GM19025 (cell line): ENCODE data around the gene DHX58.

Source experiments
- ATAC-seq: cut with Tn5 transposase; IDR thresholded peaks from one replicate; pipeline ENCODE4 v1.9.1; 2021; ENCODE audit warnings: mild to moderate bottlenecking, low read depth, moderate library complexity; ENCODE audit not compliant: unreplicated experiment

Gene DHX58

DNA sequence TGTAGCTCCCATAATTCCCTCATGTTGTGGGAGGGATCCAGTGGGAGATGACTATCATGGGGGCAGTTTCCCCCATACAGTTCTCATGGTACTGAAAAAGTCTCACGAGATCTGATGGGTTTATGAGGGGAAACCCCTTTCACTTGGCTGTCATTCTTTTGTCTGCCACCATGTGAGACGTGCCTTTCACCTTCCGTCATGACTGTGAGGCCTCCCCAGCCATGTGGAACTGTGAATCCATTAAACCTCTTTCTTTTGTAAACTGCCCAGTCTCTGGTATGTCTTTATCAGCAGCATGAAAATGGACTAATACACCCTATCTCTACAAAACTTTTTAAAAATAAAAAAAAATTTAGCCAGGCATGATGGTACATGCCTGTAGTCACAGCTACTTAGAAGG is 55.9 kb downstream of the DHX58 start:
- no peak for ATAC-seq

DNA sequence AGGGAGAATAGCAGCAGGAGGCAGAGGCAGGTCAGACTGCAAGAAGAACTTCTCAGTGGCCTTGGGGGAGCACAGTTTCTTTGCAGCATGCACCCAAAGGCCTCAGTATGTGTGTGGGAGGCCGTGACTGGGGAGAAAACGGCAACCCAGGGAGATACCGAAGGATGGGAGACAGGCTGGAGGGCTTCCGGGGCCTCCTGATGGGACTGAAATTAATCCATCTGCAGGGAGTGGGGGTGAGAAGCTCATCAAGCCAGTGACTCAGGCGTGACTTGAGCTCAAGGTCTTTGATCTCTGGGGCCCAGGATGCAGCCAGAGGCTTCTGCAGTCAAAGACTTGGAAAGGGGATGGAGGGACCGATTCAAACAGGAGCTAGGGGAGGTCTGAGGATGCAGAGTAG is 57.0 kb downstream of the DHX58 start:
- ATAC-seq, result no peak

DNA sequence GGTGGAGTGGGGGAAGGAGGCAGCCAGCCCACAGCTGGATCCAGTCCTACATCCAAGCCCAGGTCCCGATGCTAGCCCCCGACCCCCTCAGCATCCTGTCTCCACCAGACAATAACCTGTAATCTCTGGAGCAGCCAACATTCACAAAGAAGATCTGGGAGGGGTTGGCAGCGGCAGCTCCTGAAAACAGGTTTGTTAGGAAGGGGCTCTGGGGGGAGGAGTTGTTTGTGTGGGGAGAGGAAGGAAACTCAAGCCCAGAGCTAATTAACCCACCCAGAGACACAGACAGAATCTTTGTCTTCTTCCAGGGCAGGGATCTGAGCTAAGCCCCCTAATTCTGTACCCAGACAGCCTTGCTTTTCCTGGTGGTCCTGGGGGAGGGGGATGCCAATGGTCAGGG is 57.5 kb downstream of the DHX58 start:
- no peak for ATAC-seq

DNA sequence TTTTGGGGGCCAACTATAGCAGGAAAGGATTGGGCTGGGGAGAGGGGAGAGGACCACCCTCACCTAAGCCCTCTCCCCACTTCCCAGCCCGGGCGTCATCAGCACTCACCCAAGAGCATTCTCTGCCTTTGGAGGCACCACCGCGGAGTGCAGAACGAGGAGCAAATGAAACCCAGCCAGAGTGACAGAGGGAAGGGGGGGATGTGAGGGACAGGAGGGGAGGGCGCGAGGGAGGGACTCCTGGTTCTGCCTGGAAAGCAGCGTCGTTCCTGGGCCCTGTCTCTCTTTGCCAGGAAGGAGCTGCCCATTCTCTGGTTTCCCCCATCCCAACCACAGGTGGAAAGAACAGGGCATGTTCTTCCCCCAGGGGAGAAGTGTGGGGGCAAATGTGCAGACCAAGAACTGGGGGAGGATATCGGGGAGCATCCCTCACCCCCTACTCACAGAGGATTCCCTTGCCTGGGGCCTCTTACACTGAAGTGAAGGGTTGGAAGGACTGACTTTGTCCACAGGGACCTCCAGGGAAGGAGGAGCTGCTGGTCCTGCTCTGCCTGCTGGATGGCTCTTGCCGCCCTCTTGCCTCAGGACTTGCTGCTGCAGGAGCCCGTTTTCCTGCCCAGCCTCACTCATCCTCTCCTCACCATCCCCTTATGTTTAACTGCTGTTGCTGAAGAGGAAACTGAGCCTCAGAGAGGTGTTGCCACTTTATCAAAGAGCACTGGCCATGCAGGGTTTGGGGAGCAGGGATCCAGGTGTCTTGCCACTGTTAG is 58.6 kb downstream of the DHX58 start:
- no peak for ATAC-seq

DNA sequence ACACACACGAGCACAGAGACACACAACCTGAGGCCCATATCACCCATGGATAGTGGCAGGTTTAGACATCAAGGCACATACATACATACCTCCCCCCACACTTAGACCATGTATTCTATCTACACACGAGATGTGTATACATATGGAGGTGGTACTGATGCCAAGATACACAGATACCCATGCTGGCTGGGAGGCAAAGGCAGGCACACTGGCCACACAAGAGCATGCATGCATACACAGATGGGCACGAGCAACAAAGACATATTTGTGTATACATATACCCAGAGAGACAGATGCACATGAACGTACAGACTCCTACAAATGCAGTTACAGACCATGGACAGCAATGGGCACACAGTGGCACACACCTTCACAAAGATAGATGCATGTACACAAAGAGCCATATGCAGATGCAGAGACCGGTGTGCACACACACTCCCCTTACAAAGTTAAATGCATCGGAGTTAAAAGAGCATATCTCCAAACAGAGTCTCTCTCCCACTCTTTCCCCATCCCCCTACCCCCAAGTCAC is 60.1 kb downstream of the DHX58 start:
- ATAC-seq, result no peak

DNA sequence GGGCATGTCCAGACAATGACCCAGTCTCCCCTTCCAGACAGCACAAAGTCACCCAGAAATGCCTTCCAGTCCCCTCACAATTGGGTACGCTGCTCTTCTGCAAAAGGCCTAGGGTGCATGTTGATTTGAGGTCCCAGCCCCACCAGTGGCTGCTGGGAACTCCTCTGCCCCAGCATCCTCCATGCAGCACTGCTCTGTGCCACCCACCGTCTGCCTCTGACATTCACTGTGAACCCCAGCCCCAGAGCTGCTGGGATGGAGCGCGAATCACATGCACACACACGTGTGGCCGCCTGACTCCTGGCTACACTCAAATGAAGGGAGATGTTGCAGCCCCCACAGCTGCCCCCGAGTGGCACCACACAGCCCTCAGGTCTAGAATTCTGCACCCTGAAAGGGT is 60.9 kb downstream of the DHX58 start:
- no peak for ATAC-seq
